Body of pancreas (tissue), 4 donors: ENCODE data around the gene DTYMK.

Experiments
- CTCF ChIP-seq, 7 experiments: fragments of 450-650 bp in 4 of 7; fragments of 200-600 bp in 3 of 7; sonication (generic) in 3 of 7; IDR thresholded peaks; one replicate each; pipeline ENCODE4 v1.5.1; 2016 to 2019; ENCODE audit warnings: antibody characterized with exemption in 7 of 7
- POLR2A ChIP-seq, 3 donors: fragments of 450-650 bp; IDR thresholded peaks; one replicate each; pipeline ENCODE4 v1.6.1; 2016; ENCODE audit warnings: antibody characterized with exemption in 3 of 3, mild to moderate bottlenecking in 2 of 3

- TF ChIP-seq POLR2A (IDR thresholded peaks at IDR 0.05) (no peak), CTCF (IDR thresholded peaks at IDR 0.05) (no peak)
These were observed 12.6 kb downstream of the DTYMK start for GRCh38 chr2:241673797-241674725.
